Uterus (tissue), 2 donors: Measurements from ENCODE around the gene MSL3B.

Source experiments
- CTCF ChIP-seq, 4 experiments: fragments of 200-600 bp in 2 of 4; fragments of 450-650 bp in 2 of 4; sonication (generic) in 2 of 4; IDR thresholded peaks; one replicate each; pipeline ENCODE4 v1.5.1; 2016 to 2019; ENCODE audit warnings: antibody characterized with exemption in 4 of 4, mild to moderate bottlenecking in 2 of 4, moderate library complexity in 1 of 4
- POLR2A ChIP-seq, 2 donors: fragments of 450-650 bp; IDR thresholded peaks; one replicate each; pipeline ENCODE4 v1.6.1; 2016; ENCODE audit warnings: antibody characterized with exemption in 2 of 2, mild to moderate bottlenecking in 1 of 2, moderate library complexity in 1 of 2

- TF ChIP-seq CTCF (IDR thresholded peaks at IDR 0.05) (no peak), POLR2A (IDR thresholded peaks at IDR 0.05) (no peak)
Measured at GRCh38 chr2:233838726-233839446, 29.3 kb downstream of the MSL3B start.
